HCT116 (cell line): ENCODE data around the gene ZEB2. TPM values are rescaled to one million over a fixed set of nuclear protein-coding genes. Genes with fewer than 3 reads are reported as not detected.

Experiments used
- ATAC-seq: fragments of 200-7000 bp; cut with Tn5 transposase; 2 replicates; pipeline ENCODE4 v1.9.1; 2020; ENCODE audit warnings: mild to moderate bottlenecking, moderate library complexity
- BruUV-seq: library from RNA; stranded (reverse); fragments of 400-500 nt; replicated peaks from 2 replicates; lab custom pipeline; 2021; lab: Mats Ljungman, UMichigan
- CTCF ChIA-PET: fragments of 300-600 bp; sonication (Branson Sonifier 250); formaldehyde crosslinking; loops from one replicate; lab custom pipeline; 2021; ENCODE audit warnings: antibody characterized with exemption; lab: Charles Lee
- POLR2A ChIA-PET: fragments of 300-600, 350-600 bp; sonication (Branson Sonifier 250); formaldehyde crosslinking; loops from one replicate; lab custom pipeline; 2021; ENCODE audit warnings: antibody characterized with exemption; lab: Charles Lee
- RAD21 ChIA-PET, 2 experiments: fragments of 300-600 bp; sonication (Branson Sonifier 250); formaldehyde crosslinking; loops; one replicate each; lab custom pipeline; 2023; ENCODE audit warnings: low total read pairs in 2 of 2; ENCODE audit not compliant: uncharacterized antibody in 2 of 2, unreplicated experiment in 2 of 2, low non-redundant PET in 1 of 2; lab: Charles Lee
- DNase-seq: peaks from one replicate; pipeline ENCODE4 v3.0.0-alpha.2; 2010; ENCODE audit warnings: low read depth, low spot score
- H2AFZ ChIP-seq: fragments of 200-600 bp; shearing (Covaris generic), sonication (generic); 2 replicates; pipeline ENCODE4 v1.6.1; 2017; ENCODE audit warnings: low read depth, mixed run types, mixed read lengths, antibody characterized with exemption, low read length; ENCODE audit not compliant: poor library complexity, severe bottlenecking
- H3K27ac ChIP-seq: 2 replicates; pipeline ENCODE4 v1.5.1; 2012; ENCODE audit warnings: low read depth, low read length
- H3K27me3 ChIP-seq: fragments of 200-600 bp; sonication (generic); 2 replicates; pipeline ENCODE4 v1.6.1; 2016; ENCODE audit warnings: mixed run types, low read length, mixed read lengths; ENCODE audit not compliant: insufficient read depth
- H3K36me3 ChIP-seq, 2 experiments: fragments of 200-500 bp in 1 of 2; fragments of 200-600 bp in 1 of 2; sonication (Bioruptor generic) in 1 of 2; sonication (generic) in 1 of 2; 2 replicates each; pipeline versions ENCODE4 v1.5.1 to v1.6.1; 2014 to 2016; ENCODE audit warnings: low read length in 2 of 2, inconsistent platforms in 1 of 2, mixed read lengths in 1 of 2, mixed run types in 1 of 2; ENCODE audit not compliant: insufficient read depth in 2 of 2, control insufficient read depth in 1 of 2
- H3K4me1 ChIP-seq, 2 experiments: fragments of 200-600 bp in 1 of 2; sonication (generic) in 1 of 2; 2 replicates each; pipeline versions ENCODE4 v1.5.1 to v1.6.1; 2012 to 2017; ENCODE audit warnings: low read length in 2 of 2, inconsistent platforms in 1 of 2, mild to moderate bottlenecking in 1 of 2, mixed read lengths in 1 of 2, mixed run types in 1 of 2, moderate library complexity in 1 of 2; ENCODE audit not compliant: insufficient read depth in 2 of 2, control insufficient read depth in 1 of 2
- H3K4me2 ChIP-seq: fragments of 200-600 bp; sonication (generic); 2 replicates; pipeline ENCODE4 v1.6.1; 2017; ENCODE audit warnings: mixed run types, low read length, mixed read lengths
- H3K4me3 ChIP-seq, 2 experiments: fragments of 200-600 bp in 1 of 2; sonication (generic) in 1 of 2; replicated peaks in 1 of 2; 2 replicates each; pipeline ENCODE4 v1.5.1; 2011 to 2016; ENCODE audit warnings: low read length in 2 of 2, control low read depth in 1 of 2, low read depth in 1 of 2, mild to moderate bottlenecking in 1 of 2, mixed read lengths in 1 of 2, mixed run types in 1 of 2
- H3K79me2 ChIP-seq: fragments of 200-600 bp; sonication (generic); 2 replicates; pipeline ENCODE4 v1.6.1; 2017; ENCODE audit warnings: mild to moderate bottlenecking, mixed run types, low read length, moderate library complexity, mixed read lengths; ENCODE audit not compliant: insufficient read depth
- H3K9ac ChIP-seq: fragments of 200-600 bp; sonication (generic); 2 replicates; pipeline ENCODE4 v1.6.1; 2016; ENCODE audit warnings: low read length, mixed read lengths
- H3K9me2 ChIP-seq: fragments of 200-600 bp; sonication (generic), shearing (Covaris generic); 2 replicates; pipeline ENCODE4 v1.6.1; 2017; ENCODE audit warnings: mixed run types, mild to moderate bottlenecking, moderate library complexity; ENCODE audit not compliant: insufficient read depth
- H3K9me3 ChIP-seq, 2 experiments: fragments of 200-500 bp in 1 of 2; fragments of 200-600 bp in 1 of 2; sonication (Bioruptor generic) in 1 of 2; sonication (generic) in 1 of 2; 2 replicates each; pipeline ENCODE4 v1.6.1; 2014 to 2017; ENCODE audit warnings: low read length in 2 of 2, mixed read lengths in 2 of 2, inconsistent platforms in 1 of 2, low read depth in 1 of 2, mild to moderate bottlenecking in 1 of 2, mixed run types in 1 of 2, moderate library complexity in 1 of 2; ENCODE audit not compliant: control insufficient read depth in 1 of 2, insufficient read depth in 1 of 2
- H4K20me1 ChIP-seq: fragments of 200-600 bp; sonication (generic), shearing (Covaris generic); 2 replicates; pipeline ENCODE4 v1.6.1; 2017; ENCODE audit warnings: mixed run types, mild to moderate bottlenecking, moderate library complexity; ENCODE audit not compliant: insufficient read depth
- CBX3 ChIP-seq: IDR thresholded peaks from 2 replicates; pipeline ENCODE4 v1.6.1; 2012; ENCODE audit warnings: low read depth
- CTCF ChIP-seq, 3 experiments: fragments of 200-600 bp in 1 of 3; sonication (generic) in 1 of 3; IDR thresholded peaks in 2 of 3; conservative IDR thresholded peaks in 1 of 3; 2 replicates each; pipeline ENCODE4 v1.5.1; 2012 to 2017; ENCODE audit warnings: low read depth in 2 of 3, low read length in 2 of 3, antibody characterized with exemption in 1 of 3, borderline replicate concordance in 1 of 3, control low read depth in 1 of 3, mild to moderate bottlenecking in 1 of 3, mixed read lengths in 1 of 3, mixed run types in 1 of 3, moderate library complexity in 1 of 3; ENCODE audit not compliant: insufficient read depth in 1 of 3
- EGR1 ChIP-seq: IDR thresholded peaks from 2 replicates; pipeline ENCODE4 v1.6.1; 2012; ENCODE audit warnings: low read depth
- EZH2 ChIP-seq: fragments of 200-600 bp; sonication (generic); IDR thresholded peaks from 2 replicates; pipeline ENCODE4 v1.6.1; 2017; ENCODE audit warnings: antibody characterized with exemption, mixed run types
- EZH2phosphoT487 ChIP-seq: fragments of 200-600 bp; IDR thresholded peaks from 2 replicates; pipeline ENCODE4 v1.6.1; 2018; ENCODE audit warnings: antibody characterized with exemption, borderline replicate concordance
- POLR2A ChIP-seq: IDR thresholded peaks from 2 replicates; pipeline ENCODE4 v1.7.0; 2011; ENCODE audit warnings: borderline replicate concordance; ENCODE audit not compliant: insufficient read depth, insufficient read length; ENCODE audit errors: extremely low read depth
- POLR2AphosphoS5 ChIP-seq: IDR thresholded peaks from 2 replicates; pipeline ENCODE4 v1.6.1; 2011; ENCODE audit warnings: mild to moderate bottlenecking, low read depth, low read length, moderate library complexity
- REST ChIP-seq: IDR thresholded peaks from 2 replicates; pipeline ENCODE4 v1.6.1; 2012; ENCODE audit warnings: low read depth
- SP1 ChIP-seq: IDR thresholded peaks from 2 replicates; pipeline ENCODE4 v1.6.1; 2012; ENCODE audit warnings: low read depth
- YY1 ChIP-seq: IDR thresholded peaks from 2 replicates; pipeline ENCODE4 v1.6.1; 2011; ENCODE audit warnings: low read length, low read depth, moderate library complexity, mild to moderate bottlenecking; ENCODE audit not compliant: insufficient replicate concordance; ENCODE audit errors: extremely low read depth
- ZFX ChIP-seq: fragments of 450-650 bp; IDR thresholded peaks from 2 replicates; pipeline ENCODE4 v1.6.1; 2017
- intact Hi-C: fragments of 100-400 bp; cut with micrococcal nuclease; formaldehyde crosslinking; loops from 2 replicates; pipeline ENCODE4 v1.10.0; 2022
- total RNA-seq: library from RNA; stranded (reverse); gene quantifications from one replicate; pipeline ENCODE4 v1.2.1, GENCODE V29; 2021; ENCODE audit not compliant: unreplicated experiment

Gene ZEB2
- total RNA-seq, 1 experiment from 2014 or later, result 0.81 TPM

GRCh38 chr2:144520756-144521487, 1.0 kb upstream of the ZEB2 start:
- Histone ChIP-seq H3K4me3 (no peak overlapping the region), H3K4me1 (peaks cover 0 to 5% of the 10 kb centered on the region in 2 experiments; a peak in 1 of 4 replicates), H3K9ac (no peak overlapping the region), H3K27me3 (peaks cover 18% of the 10 kb centered on the region; the same call in 1 of the 2 replicates), H4K20me1 (no peaks in the 10 kb centered on the region), H3K9me3 (no peaks in the 10 kb centered on the region), H3K79me2 (no peaks in the 10 kb centered on the region), H3K27ac (no peak overlapping the region), H3K36me3 (no peaks in the 10 kb centered on the region), H2AFZ (peak overlapping the region; percentile 35), H3K9me2 (no peaks in the 10 kb centered on the region), H3K4me2 (no peak overlapping the region)
- no peak for TF ChIP-seq YY1
- no peak for TF ChIP-seq ZFX
- no peak for TF ChIP-seq EGR1
- TF ChIP-seq CBX3, result no peak
- TF ChIP-seq POLR2AphosphoS5, result no peak
- no peak for TF ChIP-seq SP1
- no peak for TF ChIP-seq POLR2A
- TF ChIP-seq EZH2, result no peak
- no TSS peak for BruUV-seq
- no peak for ATAC-seq
- ChIA-PET RAD21 (no interaction called here), CTCF (no interaction called here), POLR2A (no interaction called here)
- DNase-seq, result no peak
- intact Hi-C loops, result no loop called here

GRCh38 chr2:144519597-144519933, 354 bp downstream of the ZEB2 start:
- no TSS peak for BruUV-seq
- ChIA-PET POLR2A (no interaction called here), RAD21 (no interaction called here), CTCF (no interaction called here)
- peak overlapping the region; percentile 1 to 30; a peak in 3 of 4 replicates for H3K4me3 ChIP-seq
- no peaks in the 10 kb centered on the region for H3K9me2 ChIP-seq
- peaks cover 28% of the 10 kb centered on the region for H3K27me3 ChIP-seq
- H3K9ac ChIP-seq, result no peak overlapping the region
- no peaks in the 10 kb centered on the region for H3K36me3 ChIP-seq
- TF ChIP-seq CTCF (IDR thresholded peaks at IDR 0.05 in 2 of 3, conservative IDR thresholded peaks at IDR 0.05 in 1 of 3; ENCODE audit: borderline replicate concordance in 1 of 3, insufficient read depth in 1 of 3, low read depth in 2 of 3, low read length in 2 of 3) (no peak), EGR1 (no peak), POLR2A (no peak), REST (no peak), EZH2phosphoT487 (no peak)
- H3K4me1 ChIP-seq, result peaks cover 0 to 5% of the 10 kb centered on the region in 2 experiments; a peak in 1 of 4 replicates
- H4K20me1 ChIP-seq, result no peaks in the 10 kb centered on the region
- H3K27ac ChIP-seq, result no peak overlapping the region
- peak overlapping the region; percentile 58 for H3K4me2 ChIP-seq
- no peaks in the 10 kb centered on the region for H3K79me2 ChIP-seq
- intact Hi-C loops, result no loop called here
- ATAC-seq (no peak), DNase-seq (no peak)
- H3K9me3 ChIP-seq, result no peaks in the 10 kb centered on the region
- peak overlapping the region; percentile 88 for H2AFZ ChIP-seq
